Measurements from ENCODE around the gene RPS18. TPM values are rescaled to one million over a fixed set of nuclear protein-coding genes. Genes with fewer than 3 reads are reported as not detected.
"Not testable (repeated sequence)": the region's sequence is repeated elsewhere in the genome, so short reads cannot be mapped to it uniquely, and the experiment has no call there.

The RPS18 gene
- total RNA-seq, 1 donor from 2014 or later = 3,778 TPM

DNA sequence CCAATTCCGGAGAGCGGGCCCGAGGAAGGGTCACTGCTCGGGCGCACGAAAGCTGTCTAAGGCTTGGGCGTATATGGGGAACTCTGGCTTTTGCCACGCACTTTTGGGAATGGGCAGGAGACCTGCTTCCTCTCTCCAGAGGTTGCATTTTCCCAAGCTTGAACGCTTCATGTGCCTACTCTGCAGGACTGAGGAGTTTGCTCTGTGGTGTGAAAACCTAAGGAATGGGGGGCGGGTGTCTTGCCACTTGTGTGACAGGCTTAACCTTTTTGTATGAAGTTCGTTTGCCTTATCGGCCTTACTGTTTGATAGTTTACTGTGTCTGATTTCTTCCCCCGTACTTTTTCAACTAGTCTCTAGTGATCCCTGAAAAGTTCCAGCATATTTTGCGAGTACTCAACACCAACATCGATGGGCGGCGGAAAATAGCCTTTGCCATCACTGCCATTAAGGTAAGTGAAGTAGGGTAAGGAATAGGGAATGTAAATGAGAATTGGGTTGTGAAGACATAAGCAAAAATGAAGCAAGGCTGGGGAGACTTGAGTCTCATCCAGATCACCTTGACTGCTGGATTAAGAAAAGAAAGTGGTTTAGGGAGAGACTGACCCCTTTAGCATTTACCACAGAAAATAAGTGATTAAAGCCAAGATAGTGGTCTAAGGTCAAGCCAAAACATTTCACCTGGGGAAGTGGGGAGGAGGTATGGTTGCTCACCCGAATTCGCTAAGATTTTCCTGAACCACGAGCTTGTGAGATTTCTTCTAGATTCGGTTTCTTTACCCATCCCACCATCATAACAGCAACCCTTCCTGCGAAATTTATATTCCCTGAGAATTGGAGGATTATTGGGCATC lies 627 bp downstream of the RPS18 start:
- no peak for DNase-seq

DNA sequence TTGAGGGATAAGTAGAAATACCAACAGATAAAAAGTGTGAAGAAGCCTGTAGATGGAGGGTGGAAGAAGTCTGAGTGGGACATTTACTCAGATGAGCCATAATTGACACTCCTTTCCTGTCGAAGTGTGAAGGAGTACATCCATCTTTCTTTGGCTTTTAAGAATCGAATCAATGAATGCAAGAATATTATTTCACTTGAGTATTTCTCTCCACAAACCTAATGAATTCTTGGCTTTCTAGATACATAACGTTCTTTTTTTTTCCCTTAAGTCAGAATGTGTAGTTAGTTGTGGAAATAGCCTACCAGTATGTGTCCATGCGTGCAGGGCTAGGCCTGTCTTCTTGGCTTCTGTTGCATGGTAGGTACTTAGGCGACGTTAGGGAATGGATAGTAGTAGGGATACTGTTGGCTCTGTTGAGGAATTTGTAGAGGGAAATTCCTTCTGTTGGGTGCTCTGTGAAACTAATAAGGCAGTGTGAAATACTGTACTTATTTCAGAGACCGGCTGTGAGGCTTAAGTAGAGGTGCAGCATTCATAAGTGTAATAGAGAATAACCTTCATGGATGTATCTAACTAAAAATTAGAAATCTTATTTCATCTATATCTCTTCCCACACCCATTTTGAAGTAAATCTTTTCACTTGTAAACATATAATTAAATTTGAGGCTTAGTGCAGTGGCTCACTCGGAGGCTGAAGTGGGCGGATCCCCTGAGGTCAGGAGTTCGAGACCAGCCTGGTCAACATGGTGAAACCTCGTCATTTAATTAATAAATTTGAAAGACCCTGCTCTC lies 1.5 kb downstream of the RPS18 start:
- DNase-seq = no peak

DNA sequence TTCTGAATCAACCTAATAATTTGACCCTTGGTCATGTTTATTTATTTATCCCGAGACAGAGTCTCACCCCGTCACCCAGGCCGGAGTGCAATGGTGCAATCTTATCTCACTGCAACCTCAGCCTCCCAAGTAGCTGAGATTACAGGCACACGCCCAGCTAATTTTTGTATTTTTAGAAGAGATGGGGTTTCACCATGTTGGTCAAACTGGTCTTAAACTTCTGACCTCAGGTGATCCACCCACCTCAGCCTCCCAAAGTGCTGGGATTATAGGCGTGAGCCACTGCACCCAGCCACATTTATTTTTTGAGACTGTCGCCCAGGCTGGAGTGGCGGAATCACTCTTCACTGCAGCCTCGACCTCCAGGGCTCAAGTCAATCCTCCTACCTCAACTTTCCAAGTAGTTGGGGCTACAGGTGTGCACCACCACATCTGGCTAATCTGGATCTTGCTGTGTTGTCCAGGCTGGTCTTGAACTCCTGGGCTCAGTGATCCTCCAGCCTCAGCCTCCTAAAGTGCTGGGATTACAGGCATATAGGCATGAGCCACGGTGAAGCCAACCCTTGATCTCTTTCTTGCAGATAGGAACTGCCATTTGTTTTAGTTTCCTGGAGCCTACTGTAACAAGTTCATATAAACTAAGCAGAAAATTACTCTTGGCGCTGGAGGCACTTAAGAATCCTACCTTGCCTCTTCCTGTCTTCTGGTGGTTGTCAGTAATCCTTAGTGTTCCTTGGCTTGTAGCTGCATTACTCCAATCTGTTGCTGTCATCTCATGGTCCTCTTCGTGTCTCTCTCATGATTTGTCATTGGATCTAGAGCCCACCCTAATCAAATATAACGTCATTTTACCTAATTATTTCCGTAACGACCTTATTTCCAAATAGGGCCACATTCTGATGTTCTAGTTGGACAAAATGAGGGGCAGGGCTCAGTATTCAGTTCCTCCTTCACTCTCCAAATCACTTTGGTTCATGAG lies 2.3 kb downstream of the RPS18 start:
- DNase-seq = no peak

DNA sequence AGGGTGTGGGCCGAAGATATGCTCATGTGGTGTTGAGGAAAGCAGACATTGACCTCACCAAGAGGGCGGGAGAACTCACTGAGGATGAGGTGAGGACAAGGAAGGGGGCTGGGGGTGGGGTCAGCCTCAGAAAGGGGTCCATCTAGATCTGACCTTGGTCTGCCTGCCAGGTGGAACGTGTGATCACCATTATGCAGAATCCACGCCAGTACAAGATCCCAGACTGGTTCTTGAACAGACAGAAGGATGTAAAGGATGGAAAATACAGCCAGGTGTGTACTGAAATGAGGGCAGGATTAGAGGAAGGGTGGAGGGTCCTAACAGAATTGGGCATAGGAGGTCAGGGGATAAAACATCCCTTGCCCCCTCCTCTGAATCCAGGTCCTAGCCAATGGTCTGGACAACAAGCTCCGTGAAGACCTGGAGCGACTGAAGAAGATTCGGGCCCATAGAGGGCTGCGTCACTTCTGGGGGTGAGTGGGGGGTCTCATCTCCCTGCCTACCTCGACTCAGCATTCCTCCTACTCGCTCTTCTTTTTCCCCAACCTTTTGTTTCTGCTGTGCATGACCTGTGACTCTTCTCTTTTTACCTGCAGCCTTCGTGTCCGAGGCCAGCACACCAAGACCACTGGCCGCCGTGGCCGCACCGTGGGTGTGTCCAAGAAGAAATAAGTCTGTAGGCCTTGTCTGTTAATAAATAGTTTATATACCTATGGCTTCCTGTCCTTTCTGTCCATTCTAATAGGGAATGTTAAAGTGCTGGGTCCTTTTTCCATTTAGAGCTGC lies 4.1 kb downstream of the RPS18 start:
- DNase-seq = not testable (repeated sequence)

DNA sequence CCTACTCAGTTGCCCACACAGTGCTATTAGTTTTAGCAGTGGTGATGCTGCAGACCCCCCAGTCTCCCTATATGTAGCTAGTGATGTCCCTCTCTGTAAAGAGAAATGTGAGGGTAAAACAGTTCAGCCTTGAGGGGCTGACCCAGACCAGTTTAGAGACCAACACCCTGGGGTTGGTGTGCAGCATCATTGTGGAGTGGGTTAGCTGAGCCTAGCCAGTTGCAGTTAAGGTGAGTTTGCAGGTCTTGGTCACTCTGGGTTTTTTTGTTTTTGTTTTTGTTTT lies 4.6 kb downstream of the RPS18 start:
- no peak for DNase-seq

DNA sequence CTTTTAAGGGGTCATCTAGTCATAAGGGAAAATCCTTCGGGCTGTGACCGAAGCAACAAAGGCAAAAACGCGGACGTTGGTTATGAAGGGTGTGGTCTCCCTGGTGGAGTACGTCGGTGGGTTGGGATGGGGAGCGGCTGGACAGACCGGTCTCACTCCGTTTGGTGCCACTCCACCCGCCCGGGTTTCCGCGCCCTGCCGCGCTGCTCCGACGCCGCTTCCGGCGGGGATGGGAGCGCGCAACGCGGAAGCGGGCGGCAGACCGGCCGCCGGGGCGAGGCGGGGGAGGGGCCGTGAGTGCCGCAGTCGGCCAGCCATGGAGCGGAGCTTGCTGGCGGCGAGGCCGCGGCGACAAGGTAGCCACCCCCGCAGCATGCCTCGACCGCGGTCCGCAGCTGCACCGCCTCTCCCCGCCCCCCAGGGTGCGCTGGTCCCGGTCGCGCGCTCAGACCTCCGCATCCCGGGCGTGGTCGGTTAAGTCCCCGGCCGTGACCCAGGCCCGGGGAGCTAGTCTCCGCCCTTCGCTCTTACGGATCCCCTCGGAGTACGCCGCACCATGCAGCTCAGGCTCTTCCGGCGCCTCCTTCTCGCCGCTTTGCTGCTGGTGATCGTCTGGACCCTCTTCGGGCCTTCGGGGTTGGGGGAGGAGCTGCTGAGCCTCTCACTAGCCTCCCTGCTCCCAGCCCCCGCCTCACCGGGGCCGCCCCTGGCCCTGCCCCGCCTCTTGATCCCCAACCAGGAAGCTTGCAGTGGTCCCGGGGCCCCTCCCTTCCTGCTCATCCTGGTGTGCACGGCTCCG lies 5.2 kb downstream of the RPS18 start, which contains the start of gene B3GALT4:
Gene B3GALT4 (plus strand): TSS at position 260 of the 799 bp plus-strand sequence. CDS start 297 bp downstream, at position 557.
- peak; percentile 62 for DNase-seq

DNA sequence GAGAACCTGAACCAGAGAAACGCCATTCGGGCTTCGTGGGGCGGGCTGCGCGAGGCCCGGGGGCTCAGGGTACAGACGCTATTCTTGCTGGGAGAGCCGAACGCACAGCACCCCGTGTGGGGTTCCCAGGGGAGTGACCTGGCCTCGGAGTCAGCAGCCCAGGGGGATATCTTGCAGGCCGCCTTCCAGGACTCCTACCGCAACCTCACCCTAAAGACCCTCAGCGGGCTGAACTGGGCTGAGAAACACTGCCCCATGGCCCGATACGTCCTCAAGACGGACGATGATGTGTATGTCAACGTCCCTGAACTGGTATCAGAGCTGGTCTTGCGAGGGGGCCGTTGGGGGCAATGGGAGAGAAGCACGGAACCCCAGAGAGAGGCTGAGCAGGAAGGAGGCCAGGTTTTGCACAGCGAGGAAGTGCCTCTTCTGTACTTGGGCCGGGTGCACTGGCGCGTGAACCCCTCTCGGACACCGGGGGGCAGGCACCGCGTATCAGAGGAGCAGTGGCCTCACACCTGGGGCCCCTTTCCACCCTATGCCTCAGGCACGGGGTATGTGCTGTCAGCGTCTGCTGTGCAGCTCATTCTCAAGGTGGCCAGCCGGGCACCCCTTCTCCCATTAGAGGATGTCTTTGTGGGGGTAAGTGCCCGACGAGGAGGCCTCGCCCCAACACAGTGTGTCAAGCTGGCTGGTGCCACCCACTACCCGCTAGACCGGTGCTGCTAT lies 6.0 kb downstream of the RPS18 start:
- DNase-seq = no peak

DNA sequence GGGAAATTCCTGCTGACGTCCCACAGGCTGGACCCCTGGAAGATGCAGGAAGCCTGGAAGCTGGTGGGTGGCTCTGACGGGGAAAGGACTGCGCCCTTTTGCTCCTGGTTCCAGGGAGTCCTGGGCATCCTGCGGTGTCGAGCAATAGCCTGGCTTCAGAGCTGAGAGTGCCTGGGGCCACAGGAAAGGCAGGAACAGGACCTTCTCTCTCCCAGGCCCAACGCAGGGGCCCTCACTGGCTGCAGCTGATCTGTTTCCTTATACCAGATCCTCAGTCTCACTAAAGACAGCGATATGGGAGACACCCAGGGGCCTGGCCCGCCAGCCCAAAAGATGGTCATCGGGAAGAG lies 6.5 kb downstream of the RPS18 start:
- no peak for DNase-seq

DNA sequence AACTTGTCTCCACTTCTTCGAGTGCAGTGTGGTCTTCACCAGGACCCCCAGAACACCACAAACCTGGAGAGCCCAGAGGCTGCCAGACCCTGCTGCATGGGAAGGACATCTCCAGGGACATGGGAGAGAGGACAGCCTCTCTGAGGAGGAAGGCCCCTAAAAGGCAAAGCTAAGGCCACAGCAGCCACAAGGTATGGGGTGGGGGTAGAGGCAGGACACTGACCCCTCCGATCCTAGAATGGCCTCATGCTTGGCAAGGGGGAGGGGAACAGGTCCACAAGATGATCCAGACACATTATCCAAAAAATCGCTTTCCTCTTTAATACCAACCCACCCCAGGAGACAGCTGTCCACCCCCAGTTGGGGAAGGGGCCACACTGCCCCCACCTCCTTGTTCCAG lies 6.9 kb downstream of the RPS18 start:
- DNase-seq = no peak

DNA sequence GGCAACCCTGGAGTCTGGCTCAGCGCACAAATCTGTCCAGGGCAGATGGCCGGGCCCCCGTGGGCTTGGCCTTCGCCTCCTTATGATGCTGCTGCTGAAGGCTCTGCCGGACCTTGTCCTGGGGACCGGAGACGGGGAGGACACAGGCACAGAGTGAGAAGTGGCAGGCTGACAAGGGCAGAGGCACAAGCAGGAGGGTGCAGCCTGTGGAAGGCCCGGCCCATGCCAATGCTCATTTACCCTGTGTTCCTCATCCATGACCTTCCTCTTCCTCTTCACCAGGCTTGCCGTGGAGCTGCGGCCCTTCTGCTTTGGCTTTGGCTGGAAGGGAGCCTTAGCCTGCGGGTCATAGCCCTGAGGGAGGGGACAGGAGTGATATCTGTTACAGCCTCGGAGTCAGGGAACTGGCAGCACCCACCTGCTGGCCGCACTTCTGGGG lies 7.4 kb downstream of the RPS18 start:
- DNase-seq = no peak

DNA sequence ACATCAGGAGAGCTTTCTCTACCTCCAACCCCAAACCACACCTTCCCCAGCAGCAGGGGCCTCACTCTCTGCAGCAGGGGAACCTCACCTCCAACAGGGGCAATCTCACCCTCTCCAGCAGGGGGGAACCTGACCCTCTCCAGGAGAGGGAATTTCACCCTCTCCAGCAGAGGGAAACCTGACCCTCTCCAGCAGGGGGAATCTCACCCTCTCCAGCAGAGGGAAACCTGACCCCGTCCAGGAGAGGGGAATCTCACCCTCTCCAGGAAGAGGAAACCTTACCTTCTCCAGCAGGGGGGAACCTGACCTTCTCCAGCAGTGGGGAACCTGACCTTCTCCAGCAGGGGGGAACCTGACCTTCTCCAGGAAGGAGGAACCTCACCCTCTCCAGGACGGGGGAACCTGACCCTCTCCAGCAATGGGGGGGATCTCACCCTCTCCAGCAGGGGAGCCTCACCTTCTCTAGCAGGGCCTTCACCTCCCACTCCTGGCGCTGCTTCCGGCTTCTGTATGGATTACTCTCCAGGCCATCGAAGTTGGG lies 8.2 kb downstream of the RPS18 start:
- DNase-seq = no peak

DNA sequence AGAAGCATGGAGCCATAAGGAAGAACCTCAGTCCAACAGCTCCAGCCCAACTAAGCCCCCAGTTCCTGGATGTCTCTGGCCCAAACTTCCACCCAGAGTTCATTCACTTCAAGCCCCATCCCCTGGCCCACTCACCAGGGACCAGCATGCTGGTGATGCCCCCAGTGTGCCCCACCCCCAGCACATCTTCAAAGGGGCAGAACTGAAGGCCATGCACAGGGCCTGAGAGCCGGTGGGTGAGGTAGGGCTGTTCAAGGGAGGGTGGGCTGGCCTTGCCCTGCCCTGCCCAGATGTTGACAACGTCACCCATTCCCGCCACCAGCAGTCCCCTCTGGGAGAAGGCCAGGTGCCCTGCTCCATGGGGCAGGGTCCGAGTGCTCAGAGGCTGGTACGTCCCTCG lies 8.7 kb downstream of the RPS18 start:
- no peak for DNase-seq

DNA sequence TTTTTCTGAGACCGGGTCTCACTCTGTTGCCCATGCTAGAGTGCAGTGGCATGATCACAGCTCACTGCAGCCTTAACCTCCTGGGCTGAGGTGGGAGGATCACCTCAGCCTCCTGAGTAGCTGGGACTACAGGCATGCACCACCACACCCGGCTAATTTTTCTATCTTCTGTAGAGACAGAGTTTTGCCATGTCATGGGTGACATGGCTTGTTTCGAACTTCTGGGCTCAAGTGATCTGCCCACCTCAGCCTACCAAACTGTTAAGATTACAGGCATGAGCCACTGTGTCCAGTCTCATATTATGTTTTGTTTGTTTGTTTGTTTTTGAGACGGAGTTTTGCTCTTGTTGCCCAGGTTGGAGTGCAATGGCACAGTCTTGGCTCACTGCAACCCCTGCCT lies 13.3 kb downstream of the RPS18 start:
- DNase-seq = not testable (repeated sequence)

DNA sequence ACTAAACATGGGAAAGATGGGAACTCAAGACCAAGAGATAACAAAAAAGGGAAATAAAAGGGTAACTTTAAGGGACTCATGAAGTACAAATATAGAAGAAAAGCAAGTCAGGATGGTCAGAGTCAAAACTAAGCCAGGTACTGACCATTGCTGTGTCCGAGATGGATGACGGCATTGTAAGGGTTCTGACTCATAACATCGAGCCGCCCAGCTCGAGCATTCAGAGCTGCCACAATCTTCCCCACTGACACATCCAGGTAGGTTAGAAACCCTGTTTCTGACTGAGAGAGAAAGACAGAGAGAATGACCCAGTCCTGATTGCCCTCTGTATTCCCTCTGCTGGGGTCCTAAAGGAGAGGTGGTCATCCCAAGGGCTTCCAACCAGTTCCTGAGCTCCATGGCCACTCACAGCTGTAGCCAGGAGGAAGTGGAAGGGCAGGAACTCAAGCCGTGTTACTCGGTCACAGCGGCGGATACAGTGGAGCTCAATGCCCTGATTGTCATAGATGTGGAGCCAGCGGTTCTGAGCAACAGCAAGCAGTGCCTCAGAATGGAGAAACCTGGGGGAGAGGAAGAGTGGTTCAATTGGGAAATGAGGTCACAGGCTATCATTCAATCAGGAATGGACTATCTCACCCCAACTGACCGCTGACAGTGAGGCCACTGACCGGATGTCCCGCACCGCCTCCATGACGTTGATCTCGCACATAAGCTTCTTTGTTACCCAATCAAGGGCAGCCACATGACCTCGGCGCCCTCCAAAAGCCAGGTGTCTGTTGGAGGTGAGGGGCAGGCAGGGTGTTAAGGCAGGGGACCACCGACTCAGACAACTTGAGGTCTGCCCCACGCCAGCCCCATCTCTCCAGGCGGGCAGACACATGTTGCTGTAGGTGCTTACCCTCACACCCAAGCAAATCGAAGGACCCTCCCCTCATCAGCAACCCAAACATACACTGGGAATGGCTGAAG lies 15.4 kb downstream of the RPS18 start:
- no peak for DNase-seq

DNA sequence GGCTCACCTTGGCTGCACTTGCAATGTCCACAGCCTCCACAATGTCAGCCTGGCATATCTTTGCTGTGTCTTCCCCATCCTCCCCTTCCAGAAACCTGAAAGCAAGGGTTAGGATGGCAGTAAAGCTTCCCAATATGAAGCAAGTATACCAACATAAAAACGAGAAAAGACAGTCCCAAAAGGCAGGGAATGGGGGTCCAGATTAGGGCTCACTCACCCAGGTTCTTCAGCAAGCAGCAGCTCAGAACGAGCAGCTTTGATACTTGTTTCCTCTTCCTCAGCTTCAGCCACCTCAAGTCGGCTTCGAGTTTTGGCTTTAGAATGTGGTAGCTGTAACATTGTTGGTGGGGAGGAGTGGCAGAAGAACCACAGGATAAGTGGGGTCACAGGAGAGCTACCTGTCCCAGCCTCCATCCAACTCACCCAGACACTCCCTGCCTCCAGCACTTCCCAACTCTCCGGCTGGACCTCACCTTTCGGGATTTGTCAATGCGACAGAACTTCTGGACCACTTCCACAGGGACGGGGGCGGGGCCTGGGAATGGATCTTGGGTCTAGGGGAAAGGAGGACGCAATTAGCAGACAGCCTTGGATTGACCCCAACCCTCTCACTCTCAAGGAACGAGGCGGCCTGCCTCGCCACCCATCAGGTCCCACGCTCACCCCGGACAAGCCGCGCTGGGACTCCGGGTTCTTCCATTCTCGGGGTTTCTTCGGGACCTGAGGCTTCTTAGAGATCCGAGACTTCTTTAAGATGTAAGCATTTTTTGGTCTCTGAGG lies 16.5 kb downstream of the RPS18 start:
- no peak for DNase-seq

DNA sequence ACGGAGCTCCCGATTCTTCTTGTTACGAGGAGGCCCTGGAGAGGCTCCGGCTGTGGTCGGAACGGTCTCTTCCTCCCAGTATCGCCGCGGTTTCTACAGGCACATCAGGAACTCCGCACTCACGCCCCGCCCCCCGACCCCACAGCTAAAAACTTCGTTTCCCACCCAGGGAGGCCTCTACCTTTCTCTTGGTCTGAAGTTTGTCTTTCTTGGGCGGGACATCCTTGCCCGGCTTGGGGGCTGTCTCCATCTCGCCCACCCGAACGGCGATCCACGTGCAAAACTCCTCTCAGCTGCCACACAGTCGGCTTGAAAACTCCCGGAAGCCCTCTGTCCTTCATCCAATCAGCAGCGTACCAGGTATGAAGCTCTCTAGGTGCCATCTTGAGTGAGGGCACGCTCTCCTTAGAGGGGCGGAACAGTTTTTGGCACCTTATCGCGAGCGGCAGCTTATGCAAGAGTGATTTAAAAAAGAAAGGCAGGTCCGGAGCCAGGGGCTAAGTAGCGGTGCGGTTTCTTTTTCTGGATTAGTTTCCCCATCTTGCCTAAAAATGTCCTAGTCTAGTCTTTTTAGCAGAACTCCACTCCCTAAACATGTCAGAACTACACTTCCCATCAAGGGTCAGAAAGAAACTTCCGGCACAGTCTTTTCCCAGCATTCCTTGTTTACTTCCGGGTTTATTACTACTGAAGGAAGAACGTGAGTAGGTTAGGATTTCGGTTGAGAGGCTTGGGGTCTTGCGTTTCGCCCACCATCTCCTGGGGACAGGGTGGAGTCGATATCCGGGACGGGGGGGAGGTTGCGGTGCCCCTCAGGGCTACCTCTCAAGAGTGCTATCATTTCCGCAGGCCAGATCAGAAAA lies 17.3 kb downstream of the RPS18 start, which contains the start of the genes PFDN6 and WDR46:
Gene PFDN6 (plus strand): TSS at position 681 of the 863 bp plus-strand sequence. CDS start 256 bp downstream, outside the sequence.
Gene WDR46 (minus strand): TSS at position 319 of the 863 bp plus-strand sequence. CDS start 69 bp downstream, at position 250.
- peak; percentile 84 for DNase-seq

Measured in occipital lobe (tissue), 2 donors.